ENCODE results near the gene MACROH2A1.

The MACROH2A1 gene

GRCh38 chr5:135426102-135427082 lies 27.4 kb upstream of the MACROH2A1 start:
- Histone ChIP-seq H3K9me3 (no peaks in the 10 kb centered on the region), H3K4me3 (ENCODE audit: low read depth, low read length) (no peak overlapping the region), H3K36me3 (no peaks in the 10 kb centered on the region), H3K4me1 (no peaks in the 10 kb centered on the region), H3K27me3 (peaks cover 4% of the 10 kb centered on the region; the same call in 1 of the 2 replicates)
- peak; percentile 43 for DNase-seq
- peak; percentile 93 for TF ChIP-seq CTCF (IDR thresholded peaks at IDR 0.05; ENCODE audit: low read depth, low read length)

GRCh38 chr5:135425641-135426040 lies 26.6 kb upstream of the MACROH2A1 start:
- Histone ChIP-seq H3K27me3 (peaks cover 8% of the 10 kb centered on the region; the same call in 1 of the 2 replicates), H3K4me3 (ENCODE audit: low read depth, low read length) (no peak overlapping the region), H3K4me1 (no peaks in the 10 kb centered on the region), H3K36me3 (no peaks in the 10 kb centered on the region), H3K9me3 (no peaks in the 10 kb centered on the region)
- no peak for TF ChIP-seq CTCF (IDR thresholded peaks at IDR 0.05; ENCODE audit: low read depth, low read length)
- DNase-seq, result no peak

GRCh38 chr5:135423846-135424168 lies 24.8 kb upstream of the MACROH2A1 start:
- H3K4me3 ChIP-seq (ENCODE audit: low read depth, low read length), result no peak overlapping the region
- no peaks in the 10 kb centered on the region for H3K36me3 ChIP-seq
- H3K27me3 ChIP-seq, result peaks cover 22% of the 10 kb centered on the region
- no peaks in the 10 kb centered on the region for H3K9me3 ChIP-seq
- H3K4me1 ChIP-seq, result no peaks in the 10 kb centered on the region
- DNase-seq, result no peak
- TF ChIP-seq CTCF (IDR thresholded peaks at IDR 0.05; ENCODE audit: low read depth, low read length), result no peak

GRCh38 chr5:135423146-135423845 lies 24.3 kb upstream of the MACROH2A1 start:
- no peaks in the 10 kb centered on the region for H3K36me3 ChIP-seq
- no peak for TF ChIP-seq CTCF (IDR thresholded peaks at IDR 0.05; ENCODE audit: low read depth, low read length)
- DNase-seq, result no peak

GRCh38 chr5:135422419-135422818 lies 23.4 kb upstream of the MACROH2A1 start:
- DNase-seq, result no peak

More at GRCh38 chr5:135423146-135423845, 24.3 kb upstream of the MACROH2A1 start:
- Histone ChIP-seq H3K4me3 (ENCODE audit: low read depth, low read length) (no peak overlapping the region), H3K27me3 (peaks cover 27% of the 10 kb centered on the region), H3K9me3 (no peaks in the 10 kb centered on the region), H3K4me1 (no peaks in the 10 kb centered on the region)

More at GRCh38 chr5:135422419-135422818, 23.4 kb upstream of the MACROH2A1 start:
- Histone ChIP-seq H3K4me3 (ENCODE audit: low read depth, low read length) (no peak overlapping the region), H3K36me3 (no peaks in the 10 kb centered on the region), H3K4me1 (no peaks in the 10 kb centered on the region), H3K9me3 (no peaks in the 10 kb centered on the region), H3K27me3 (peaks cover 36% of the 10 kb centered on the region)
- TF ChIP-seq CTCF (IDR thresholded peaks at IDR 0.05; ENCODE audit: low read depth, low read length), result no peak

Data from BE2C (cell line).